ENCODE results near the gene LHFPL4.

GRCh38 chr3:9485248-9485647, 68.4 kb downstream of the LHFPL4 start:
- no peak for TF ChIP-seq EZH2 (IDR thresholded peaks at IDR 0.05; ENCODE audit: low read length, unreplicated experiment)
- no peak for TF ChIP-seq CTCF (conservative IDR thresholded peaks at IDR 0.05; ENCODE audit: low read depth, low read length)

Data from PC-3 (cell line).